Ishikawa (cell line): Measurements from ENCODE around the gene SLC30A4.

ENCODE experiments used
- CEBPB ChIP-seq: IDR thresholded peaks from 2 replicates; pipeline ENCODE4 v1.6.1; 2012
- CREB1 ChIP-seq: IDR thresholded peaks from 2 replicates; pipeline ENCODE4 v1.6.1; 2012; ENCODE audit warnings: low read depth
- EGR1 ChIP-seq: IDR thresholded peaks from 2 replicates; pipeline ENCODE4 v1.6.1; 2012
- EP300 ChIP-seq: IDR thresholded peaks from 2 replicates; pipeline ENCODE4 v1.6.1; 2012; ENCODE audit warnings: borderline replicate concordance
- FOXM1 ChIP-seq: IDR thresholded peaks from 2 replicates; pipeline ENCODE4 v1.6.1; 2012; ENCODE audit warnings: low read depth, borderline replicate concordance
- NFIC ChIP-seq: IDR thresholded peaks from 2 replicates; pipeline ENCODE4 v1.6.1; 2012
- RAD21 ChIP-seq: IDR thresholded peaks from 2 replicates; pipeline ENCODE4 v1.6.1; 2012; ENCODE audit warnings: low read depth
- TAF1 ChIP-seq: IDR thresholded peaks from 2 replicates; pipeline ENCODE4 v1.6.1; 2012; ENCODE audit warnings: low read depth, mild to moderate bottlenecking
- TCF12 ChIP-seq: IDR thresholded peaks from 2 replicates; pipeline ENCODE4 v1.6.1; 2012; ENCODE audit warnings: low read depth
- TEAD4 ChIP-seq: IDR thresholded peaks from 2 replicates; pipeline ENCODE4 v1.6.1; 2012
- YY1 ChIP-seq: IDR thresholded peaks from 2 replicates; pipeline ENCODE4 v1.6.1; 2012; ENCODE audit warnings: low read depth
- ZBTB7A ChIP-seq: IDR thresholded peaks from 2 replicates; pipeline ENCODE4 v1.6.1; 2012; ENCODE audit warnings: low read depth
- TF ChIP-seq, protein P1 (sequence below): IDR thresholded peaks from 2 replicates; pipeline ENCODE4 v1.6.1; 2012
- TF ChIP-seq, protein P2 (sequence below): IDR thresholded peaks from 2 replicates; pipeline ENCODE4 v1.6.1; 2012
- TF ChIP-seq, protein P3 (sequence below): IDR thresholded peaks from 2 replicates; pipeline ENCODE4 v1.6.1; 2012; ENCODE audit warnings: low read depth, mild to moderate bottlenecking

The SLC30A4 gene

DNA sequence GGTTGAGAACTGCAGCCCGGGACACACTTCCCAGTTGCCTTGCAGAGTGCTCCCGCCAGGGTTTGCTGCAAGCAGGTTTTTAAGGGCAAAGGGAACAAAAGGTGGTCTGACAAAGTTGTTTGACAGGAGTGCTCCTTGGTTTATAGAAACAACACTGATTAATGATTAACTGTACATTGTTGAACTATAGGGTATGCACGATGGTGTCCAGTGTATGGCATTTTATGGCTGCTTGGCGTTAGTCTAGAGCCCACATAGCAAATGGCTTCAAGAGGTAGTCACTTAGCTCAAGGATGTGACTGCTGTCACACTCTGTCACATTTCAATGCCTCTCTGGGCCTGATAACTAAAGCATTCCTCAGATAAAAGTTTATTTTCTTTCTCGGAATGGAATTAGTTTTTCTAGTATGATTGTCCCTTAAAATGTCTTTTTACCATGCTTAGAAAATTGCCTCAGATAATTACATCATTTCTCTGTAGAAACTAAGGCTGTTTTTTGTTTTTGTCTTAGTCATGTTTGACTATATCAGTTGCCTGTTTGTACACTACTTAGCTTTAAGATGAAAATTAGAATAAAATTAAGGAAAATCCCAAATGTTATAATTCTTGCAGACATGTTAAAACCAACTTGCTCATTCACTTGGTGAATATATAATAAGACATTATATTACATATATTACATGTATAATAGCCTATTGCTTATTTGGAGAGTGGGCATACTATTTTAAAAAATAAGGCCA is 82.9 kb downstream of the SLC30A4 start:
- TF ChIP-seq FOXM1: no peak
- TF ChIP-seq ZBTB7A: no peak
- TF ChIP-seq EGR1: no peak
- TF ChIP-seq, protein P1, sequence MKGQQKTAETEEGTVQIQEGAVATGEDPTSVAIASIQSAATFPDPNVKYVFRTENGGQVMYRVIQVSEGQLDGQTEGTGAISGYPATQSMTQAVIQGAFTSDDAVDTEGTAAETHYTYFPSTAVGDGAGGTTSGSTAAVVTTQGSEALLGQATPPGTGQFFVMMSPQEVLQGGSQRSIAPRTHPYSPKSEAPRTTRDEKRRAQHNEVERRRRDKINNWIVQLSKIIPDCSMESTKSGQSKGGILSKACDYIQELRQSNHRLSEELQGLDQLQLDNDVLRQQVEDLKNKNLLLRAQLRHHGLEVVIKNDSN: no peak
- no peak for TF ChIP-seq EP300
- no peak for TF ChIP-seq CEBPB
- TF ChIP-seq, protein P2, sequence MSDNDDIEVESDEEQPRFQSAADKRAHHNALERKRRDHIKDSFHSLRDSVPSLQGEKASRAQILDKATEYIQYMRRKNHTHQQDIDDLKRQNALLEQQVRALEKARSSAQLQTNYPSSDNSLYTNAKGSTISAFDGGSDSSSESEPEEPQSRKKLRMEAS: no peak
- no peak for TF ChIP-seq TAF1

DNA sequence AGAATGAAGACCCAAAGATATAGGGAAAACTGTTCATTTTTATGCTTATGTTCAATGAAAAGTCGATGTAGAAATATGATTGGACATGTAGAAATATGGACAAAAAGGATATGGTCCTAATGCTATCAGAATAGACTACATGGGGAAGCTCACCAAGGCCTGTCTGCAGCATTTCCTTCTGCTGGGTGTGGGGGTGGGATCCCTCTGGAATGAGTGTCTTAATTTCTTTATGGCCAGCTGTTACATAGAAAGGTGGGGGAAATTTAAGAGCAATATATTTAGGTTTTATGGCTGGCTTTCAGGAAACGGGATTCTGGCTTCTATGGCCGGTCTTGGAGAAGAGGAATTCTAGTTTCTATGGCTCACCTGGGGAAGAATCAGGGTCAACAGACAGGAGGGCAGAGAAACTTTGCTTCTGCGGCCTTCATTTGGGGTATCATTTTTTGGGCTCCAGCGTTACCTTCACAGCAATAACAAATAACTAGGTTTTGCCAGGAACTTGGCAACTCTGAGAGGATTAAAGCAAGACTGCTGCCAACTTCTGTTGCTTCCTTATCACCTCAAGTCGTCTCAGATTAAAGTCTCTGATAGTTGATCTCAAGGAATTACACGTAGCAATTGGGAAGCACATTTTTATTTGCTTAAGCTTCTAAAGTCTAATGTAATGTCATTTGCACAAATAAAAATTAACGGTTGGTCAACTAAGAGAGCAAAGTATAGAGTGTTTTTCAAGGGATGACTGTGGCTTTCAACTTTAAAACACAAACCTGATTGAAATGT is 87.2 kb downstream of the SLC30A4 start:
- no peak for TF ChIP-seq FOXM1
- TF ChIP-seq TCF12: no peak
- no peak for TF ChIP-seq EGR1
- TF ChIP-seq TEAD4: no peak
- TF ChIP-seq YY1: no peak
- TF ChIP-seq, protein P3, sequence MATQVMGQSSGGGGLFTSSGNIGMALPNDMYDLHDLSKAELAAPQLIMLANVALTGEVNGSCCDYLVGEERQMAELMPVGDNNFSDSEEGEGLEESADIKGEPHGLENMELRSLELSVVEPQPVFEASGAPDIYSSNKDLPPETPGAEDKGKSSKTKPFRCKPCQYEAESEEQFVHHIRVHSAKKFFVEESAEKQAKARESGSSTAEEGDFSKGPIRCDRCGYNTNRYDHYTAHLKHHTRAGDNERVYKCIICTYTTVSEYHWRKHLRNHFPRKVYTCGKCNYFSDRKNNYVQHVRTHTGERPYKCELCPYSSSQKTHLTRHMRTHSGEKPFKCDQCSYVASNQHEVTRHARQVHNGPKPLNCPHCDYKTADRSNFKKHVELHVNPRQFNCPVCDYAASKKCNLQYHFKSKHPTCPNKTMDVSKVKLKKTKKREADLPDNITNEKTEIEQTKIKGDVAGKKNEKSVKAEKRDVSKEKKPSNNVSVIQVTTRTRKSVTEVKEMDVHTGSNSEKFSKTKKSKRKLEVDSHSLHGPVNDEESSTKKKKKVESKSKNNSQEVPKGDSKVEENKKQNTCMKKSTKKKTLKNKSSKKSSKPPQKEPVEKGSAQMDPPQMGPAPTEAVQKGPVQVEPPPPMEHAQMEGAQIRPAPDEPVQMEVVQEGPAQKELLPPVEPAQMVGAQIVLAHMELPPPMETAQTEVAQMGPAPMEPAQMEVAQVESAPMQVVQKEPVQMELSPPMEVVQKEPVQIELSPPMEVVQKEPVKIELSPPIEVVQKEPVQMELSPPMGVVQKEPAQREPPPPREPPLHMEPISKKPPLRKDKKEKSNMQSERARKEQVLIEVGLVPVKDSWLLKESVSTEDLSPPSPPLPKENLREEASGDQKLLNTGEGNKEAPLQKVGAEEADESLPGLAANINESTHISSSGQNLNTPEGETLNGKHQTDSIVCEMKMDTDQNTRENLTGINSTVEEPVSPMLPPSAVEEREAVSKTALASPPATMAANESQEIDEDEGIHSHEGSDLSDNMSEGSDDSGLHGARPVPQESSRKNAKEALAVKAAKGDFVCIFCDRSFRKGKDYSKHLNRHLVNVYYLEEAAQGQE: no peak
- TF ChIP-seq, protein P1: no peak
- TF ChIP-seq TAF1: no peak
- no peak for TF ChIP-seq ZBTB7A
- no peak for TF ChIP-seq CREB1
- no peak for TF ChIP-seq RAD21
- TF ChIP-seq, protein P2: no peak
- no peak for TF ChIP-seq NFIC
- no peak for TF ChIP-seq EP300
- no peak for TF ChIP-seq CEBPB

DNA sequence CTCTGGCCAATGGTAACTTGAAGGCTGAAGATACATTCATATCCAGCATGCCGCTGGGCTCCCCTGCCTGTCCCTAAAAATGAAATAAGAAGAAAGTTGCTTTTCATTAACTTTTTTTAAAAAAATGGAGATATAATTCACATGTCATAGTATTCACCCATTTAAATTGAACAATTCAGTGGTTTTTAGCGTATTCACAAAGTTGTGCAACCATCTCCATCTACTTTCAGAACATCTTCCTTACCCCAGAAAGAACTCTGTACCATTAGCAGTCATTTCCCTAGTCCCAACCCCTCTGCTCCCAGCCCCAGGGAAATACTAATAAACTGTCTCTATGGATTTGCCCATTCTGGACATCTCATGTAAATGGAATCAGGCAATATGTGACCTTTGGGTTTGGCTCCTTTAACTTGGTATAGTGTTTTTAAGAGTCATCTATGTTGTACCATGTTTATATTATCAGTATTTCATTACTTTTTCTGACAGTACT is 88.4 kb downstream of the SLC30A4 start:
- TF ChIP-seq TCF12: no peak
- no peak for TF ChIP-seq RAD21
- no peak for TF ChIP-seq CREB1
- TF ChIP-seq, protein P2: no peak
- no peak for TF ChIP-seq YY1
- no peak for TF ChIP-seq TEAD4
- no peak for TF ChIP-seq NFIC
- TF ChIP-seq TAF1: no peak
- TF ChIP-seq, protein P1: no peak
- no peak for TF ChIP-seq EP300

DNA sequence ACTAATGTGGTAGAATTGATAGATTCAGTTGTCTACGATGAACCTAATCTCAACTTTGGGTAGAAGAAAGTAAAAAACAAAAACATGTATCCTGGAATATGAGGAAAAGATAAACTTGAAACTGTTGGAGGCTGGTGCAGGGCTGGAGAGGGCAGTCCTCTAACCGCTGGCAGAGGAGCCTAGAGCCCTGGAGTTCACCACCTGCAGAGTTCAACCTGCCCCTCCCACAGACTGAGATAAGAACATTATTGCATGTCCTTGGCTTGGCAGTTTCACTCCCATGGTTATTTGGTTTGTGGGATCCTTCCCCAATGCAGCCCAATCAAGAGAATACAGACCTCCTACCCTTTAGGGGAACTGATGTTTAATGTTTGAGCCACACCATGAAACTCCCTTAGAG is 91.0 kb downstream of the SLC30A4 start:
- no peak for TF ChIP-seq CREB1
- TF ChIP-seq, protein P3: no peak
- TF ChIP-seq NFIC: no peak
- TF ChIP-seq RAD21: no peak
- no peak for TF ChIP-seq ZBTB7A
- no peak for TF ChIP-seq TAF1
- TF ChIP-seq, protein P1: no peak
- no peak for TF ChIP-seq TEAD4
- no peak for TF ChIP-seq TCF12
- TF ChIP-seq, protein P2: no peak
- TF ChIP-seq EGR1: no peak
- TF ChIP-seq EP300: no peak
- no peak for TF ChIP-seq CEBPB
- TF ChIP-seq YY1: no peak
- TF ChIP-seq FOXM1: no peak
